HFFc6 (cell line): ENCODE data around the gene DENND1A. TPM values are rescaled to one million over a fixed set of nuclear protein-coding genes. Genes with fewer than 3 reads are reported as not detected.

Source experiments
- DNase-seq: peaks from one replicate; pipeline ENCODE4 v3.0.0-alpha.2; 2018
- H3K27ac Mint-ChIP-seq: 2 replicates; pipeline ENCODE4 v1.8.0; 2020; ENCODE audit warnings: mild to moderate bottlenecking, mixed read lengths
- H3K27me3 Mint-ChIP-seq: 2 replicates; pipeline ENCODE4 v1.8.0; 2021; ENCODE audit warnings: mild to moderate bottlenecking, moderate library complexity, mixed read lengths; ENCODE audit not compliant: insufficient read depth
- H3K36me3 Mint-ChIP-seq: 2 replicates; pipeline ENCODE4 v1.8.0; 2021; ENCODE audit warnings: low read depth, mixed read lengths
- H3K4me1 Mint-ChIP-seq: 2 replicates; pipeline ENCODE4 v1.8.0; 2020; ENCODE audit warnings: low read depth, mixed read lengths
- H3K4me3 Mint-ChIP-seq: 2 replicates; pipeline ENCODE4 v1.8.0; 2020; ENCODE audit warnings: mild to moderate bottlenecking, moderate library complexity, mixed read lengths
- H3K9me3 Mint-ChIP-seq: 2 replicates; pipeline ENCODE4 v1.8.0; 2020; ENCODE audit warnings: mild to moderate bottlenecking, mixed read lengths
- CTCF ChIP-seq: fragments of 200-600 bp; sonication (generic); IDR thresholded peaks from 2 replicates; pipeline ENCODE4 v1.5.0; 2021; ENCODE audit warnings: antibody characterized with exemption, mild to moderate bottlenecking
- total RNA-seq, 6 experiments: library from RNA; stranded (reverse); fragmentation: NEBNext Ultra II Directional; extraction: Animal tissue kit (Norgen Biotek cat#: 25700); gene quantifications; 2 replicates in 1 of 6; 3 replicates in 5 of 6; pipeline ENCODE4 v1.2.3, GENCODE V29; 2021

DENND1A gene
- total RNA-seq, 6 experiments from 2014 or later = 25.4 to 38.3 (median 30.3) TPM

DNA sequence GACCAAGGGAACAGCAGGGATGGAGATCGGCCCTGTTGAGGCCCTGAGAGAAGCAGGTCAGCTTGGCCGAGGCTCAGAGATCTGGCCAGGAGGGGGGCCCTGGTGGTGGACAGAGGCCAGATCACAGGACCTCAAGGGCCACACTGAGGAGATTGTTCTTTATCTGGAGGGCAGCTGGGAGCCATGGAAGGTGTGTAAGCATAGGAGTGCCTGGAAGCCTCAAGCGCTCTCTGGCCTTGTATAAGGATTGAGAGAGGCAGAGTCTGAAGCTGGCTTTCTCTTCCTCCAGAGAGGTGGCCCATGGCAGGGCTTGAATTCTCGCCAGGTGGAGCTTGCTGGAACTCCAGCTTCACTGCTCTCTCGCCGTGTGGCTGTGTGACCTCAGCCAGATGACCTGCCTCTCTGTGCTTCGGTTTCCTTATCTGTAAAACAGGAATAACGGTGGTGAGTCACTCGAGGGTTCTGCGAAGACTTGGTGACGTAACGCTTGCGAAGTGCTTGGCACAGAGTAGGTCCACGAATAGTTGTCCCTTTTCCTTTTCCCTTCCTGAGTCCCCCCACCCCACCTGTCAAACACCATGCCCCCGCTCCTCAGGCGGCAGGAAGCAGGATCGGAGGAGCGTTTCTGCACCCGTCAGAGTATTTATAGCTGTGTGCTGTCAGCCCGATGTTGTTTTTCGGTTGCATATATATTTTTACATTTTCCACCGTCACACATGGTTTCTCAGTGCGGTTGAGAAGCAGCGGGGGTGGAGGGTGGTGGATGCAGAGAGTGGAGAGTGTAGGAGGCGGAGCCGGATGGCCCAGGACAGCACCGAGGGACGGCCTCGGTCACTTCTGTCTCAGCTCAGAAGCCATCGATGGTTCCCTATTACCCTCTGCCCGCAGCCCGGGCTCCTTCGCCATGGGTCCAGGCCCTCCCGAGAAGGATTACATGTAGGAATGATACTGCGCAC, 590.9 kb downstream of the DENND1A start:
- Mint-ChIP-seq H3K27ac (no peak overlapping the region), H3K27me3 (peaks cover 7% of the 10 kb centered on the region), H3K4me3 (no peak overlapping the region), H3K4me1 (peaks cover 14% of the 10 kb centered on the region), H3K36me3 (no peaks in the 10 kb centered on the region), H3K9me3 (no peaks in the 10 kb centered on the region)
- no peak for TF ChIP-seq CTCF
- DNase-seq = no peak

- H3K27ac Mint-ChIP-seq = no peak overlapping the region
- TF ChIP-seq CTCF = no peak
- H3K27me3 Mint-ChIP-seq = peaks cover 7% of the 10 kb centered on the region; the same call in 1 of the 2 replicates
- H3K36me3 Mint-ChIP-seq = no peaks in the 10 kb centered on the region
- DNase-seq = no peak
- no peak overlapping the region for H3K4me3 Mint-ChIP-seq
- H3K9me3 Mint-ChIP-seq = no peaks in the 10 kb centered on the region
- peaks cover 17% of the 10 kb centered on the region for H3K4me1 Mint-ChIP-seq
These were observed 592.0 kb downstream of the DENND1A start for GRCh38 chr9:123337971-123338370.

- H3K4me3 Mint-ChIP-seq = no peak overlapping the region
- no peak overlapping the region for H3K27ac Mint-ChIP-seq
- H3K36me3 Mint-ChIP-seq = no peaks in the 10 kb centered on the region
- H3K4me1 Mint-ChIP-seq = peaks cover 27% of the 10 kb centered on the region
- no peaks in the 10 kb centered on the region for H3K9me3 Mint-ChIP-seq
- no peak for TF ChIP-seq CTCF
- peaks cover 7% of the 10 kb centered on the region for H3K27me3 Mint-ChIP-seq
- no peak for DNase-seq
These were observed 593.0 kb downstream of the DENND1A start for GRCh38 chr9:123336959-123337358.

DNA sequence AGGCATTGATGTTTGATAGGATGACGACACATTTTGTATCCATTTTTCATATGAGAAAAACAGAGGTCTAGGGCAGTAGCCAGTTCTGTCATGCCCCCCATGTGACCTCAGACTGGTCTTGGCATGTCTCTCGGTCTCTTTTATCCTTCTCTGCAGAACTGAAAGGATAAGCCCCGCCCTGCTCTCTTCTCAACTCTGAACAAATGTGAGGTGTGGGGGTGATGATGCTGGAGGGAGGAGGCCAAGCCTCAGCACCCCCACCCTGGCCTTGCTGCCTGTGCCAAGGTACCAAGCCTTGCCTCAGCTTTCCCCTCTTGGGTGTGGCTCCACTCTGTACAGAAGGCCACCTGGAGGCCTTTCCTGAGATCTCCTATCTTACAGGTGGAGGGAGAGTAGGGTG, 593.5 kb downstream of the DENND1A start:
- Mint-ChIP-seq H3K36me3 (no peaks in the 10 kb centered on the region), H3K4me1 (peaks cover 27% of the 10 kb centered on the region), H3K9me3 (no peaks in the 10 kb centered on the region), H3K4me3 (no peak overlapping the region), H3K27ac (no peak overlapping the region), H3K27me3 (peaks cover 7% of the 10 kb centered on the region)
- no peak for TF ChIP-seq CTCF
- DNase-seq = no peak

GRCh38 chr9:123335986-123336329, 594.0 kb downstream of the DENND1A start:
- no peaks in the 10 kb centered on the region for H3K36me3 Mint-ChIP-seq
- H3K27me3 Mint-ChIP-seq = peaks cover 12% of the 10 kb centered on the region
- DNase-seq = no peak
- TF ChIP-seq CTCF = no peak
- no peaks in the 10 kb centered on the region for H3K9me3 Mint-ChIP-seq
- peaks cover 27% of the 10 kb centered on the region for H3K4me1 Mint-ChIP-seq
- H3K27ac Mint-ChIP-seq = peak overlapping the region; percentile 57; the same call in 1 of the 2 replicates
- peak overlapping the region; percentile 43 for H3K4me3 Mint-ChIP-seq
